ENCODE data around the gene KRTAP16-1. TPM values are rescaled to one million over a fixed set of nuclear protein-coding genes. Genes with fewer than 3 reads are reported as not detected.

KRTAP16-1 gene
- total and polyA plus RNA-seq, 2 donors (not counting 3 experiments of a cell fraction or from before 2014, with no cell fraction given): not detected

DNA sequence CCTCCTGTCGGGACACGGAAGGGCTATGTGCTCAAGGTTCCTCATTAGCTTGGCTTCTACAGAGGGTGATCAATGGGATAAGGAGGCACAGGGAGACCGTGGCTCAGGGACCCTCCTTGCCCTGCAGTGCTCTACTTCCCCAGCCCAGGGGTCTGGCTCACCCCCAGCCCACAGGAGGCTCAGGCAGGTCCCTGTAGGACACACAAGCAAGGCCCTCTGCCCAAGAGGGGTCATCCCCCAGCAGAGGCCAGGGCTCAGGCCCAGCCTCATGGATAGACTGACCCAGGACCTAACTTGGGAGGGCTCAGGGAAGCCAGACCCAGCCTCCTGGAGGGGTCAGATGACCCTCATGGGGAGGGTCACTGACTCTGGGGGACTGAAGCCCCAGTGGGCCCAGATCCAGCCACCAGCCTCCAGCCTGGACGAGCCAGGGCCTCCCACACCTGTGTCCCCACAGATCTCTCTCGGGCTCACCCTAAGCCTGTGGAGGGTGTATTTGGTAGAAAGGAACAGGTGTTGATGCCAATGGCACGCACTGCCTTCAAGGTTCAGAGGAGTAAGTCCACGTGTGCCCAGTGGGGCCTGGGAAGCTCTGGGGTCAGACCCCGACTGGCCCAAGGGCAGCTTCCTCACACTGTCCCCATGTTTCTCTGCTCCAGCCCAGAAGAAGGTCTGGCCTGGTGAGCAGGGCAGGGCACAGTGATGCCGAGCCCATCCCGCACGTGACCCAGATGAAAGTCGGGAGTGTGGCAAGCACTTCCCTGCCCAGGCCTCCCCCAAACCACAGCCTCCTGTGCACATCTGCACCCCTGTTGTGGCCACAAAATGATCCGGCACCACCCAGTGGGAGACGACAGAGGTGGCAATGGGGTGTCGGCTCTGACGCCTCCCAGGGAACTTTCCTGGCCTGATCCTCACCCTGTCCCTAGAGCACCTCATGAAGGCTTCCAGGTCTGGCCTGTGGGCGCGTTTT, 17.4 kb upstream of the KRTAP16-1 start:
- H3K36me3 ChIP-seq (ENCODE audit: control insufficient read depth in 2 of 2, extremely low read depth in 1 of 2, insufficient read depth in 2 of 2, low read length in 2 of 2): no peaks in the 10 kb centered on the region
- dilution Hi-C loops (cut with MboI; ENCODE audit: extremely low pct_ligation_motif_present, low sequenced_read_pairs) (no loop called here), intact Hi-C loops (cut with micrococcal nuclease) (loop anchor here (10.0 kb wide), 1 partner anchor 338 kb away; no protein-coding TSS in a partner anchor)
- POLR2A ChIA-PET: no interaction called here
- H3K9me1 ChIP-seq (replicated peaks; ENCODE audit: control insufficient read depth, extremely low read depth, insufficient read depth, low read length): no peaks in the 10 kb centered on the region
- TF ChIP-seq, protein P1, sequence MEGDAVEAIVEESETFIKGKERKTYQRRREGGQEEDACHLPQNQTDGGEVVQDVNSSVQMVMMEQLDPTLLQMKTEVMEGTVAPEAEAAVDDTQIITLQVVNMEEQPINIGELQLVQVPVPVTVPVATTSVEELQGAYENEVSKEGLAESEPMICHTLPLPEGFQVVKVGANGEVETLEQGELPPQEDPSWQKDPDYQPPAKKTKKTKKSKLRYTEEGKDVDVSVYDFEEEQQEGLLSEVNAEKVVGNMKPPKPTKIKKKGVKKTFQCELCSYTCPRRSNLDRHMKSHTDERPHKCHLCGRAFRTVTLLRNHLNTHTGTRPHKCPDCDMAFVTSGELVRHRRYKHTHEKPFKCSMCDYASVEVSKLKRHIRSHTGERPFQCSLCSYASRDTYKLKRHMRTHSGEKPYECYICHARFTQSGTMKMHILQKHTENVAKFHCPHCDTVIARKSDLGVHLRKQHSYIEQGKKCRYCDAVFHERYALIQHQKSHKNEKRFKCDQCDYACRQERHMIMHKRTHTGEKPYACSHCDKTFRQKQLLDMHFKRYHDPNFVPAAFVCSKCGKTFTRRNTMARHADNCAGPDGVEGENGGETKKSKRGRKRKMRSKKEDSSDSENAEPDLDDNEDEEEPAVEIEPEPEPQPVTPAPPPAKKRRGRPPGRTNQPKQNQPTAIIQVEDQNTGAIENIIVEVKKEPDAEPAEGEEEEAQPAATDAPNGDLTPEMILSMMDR (IDR thresholded peaks at IDR 0.05; ENCODE audit: extremely low read depth in 1 of 2, insufficient read depth in 1 of 2, low read depth in 1 of 2, low read length in 2 of 2): no peak
- TF ChIP-seq POLR2A (IDR thresholded peaks at IDR 0.05; ENCODE audit: low read depth, low read length) (no peak), JUN (IDR thresholded peaks at IDR 0.05; ENCODE audit: borderline replicate concordance, insufficient read depth, insufficient read length, low read depth) (no peak), POLR2AphosphoS5 (IDR thresholded peaks at IDR 0.05; ENCODE audit: insufficient read depth, low read depth, low read length) (no peak), FOS (IDR thresholded peaks at IDR 0.05; ENCODE audit: borderline replicate concordance, insufficient read depth, low read length) (no peak), MYC (IDR thresholded peaks at IDR 0.05; ENCODE audit: low read depth, low read length) (no peak), GATA2 (IDR thresholded peaks at IDR 0.05; ENCODE audit: insufficient read depth, insufficient read length, low read depth, low read length) (no peak), EZH2 (IDR thresholded peaks at IDR 0.05; ENCODE audit: borderline replicate concordance, low read depth, low read length, severe bottlenecking) (no peak)
- TF ChIP-seq, protein P2, sequence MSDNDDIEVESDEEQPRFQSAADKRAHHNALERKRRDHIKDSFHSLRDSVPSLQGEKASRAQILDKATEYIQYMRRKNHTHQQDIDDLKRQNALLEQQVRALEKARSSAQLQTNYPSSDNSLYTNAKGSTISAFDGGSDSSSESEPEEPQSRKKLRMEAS (IDR thresholded peaks at IDR 0.05; ENCODE audit: insufficient read depth, insufficient read length): no peak
- no peak for DNase-seq (ENCODE audit: low read depth, low spot score)
- H3K79me2 ChIP-seq (ENCODE audit: control insufficient read depth, insufficient read depth, low read length): no peaks in the 10 kb centered on the region
- H2AFZ ChIP-seq (ENCODE audit: low read depth, low read length): no peak overlapping the region
- no peaks in the 10 kb centered on the region for H3K4me1 ChIP-seq (ENCODE audit: control insufficient read depth, extremely low read depth, insufficient read depth, low read length)
- no peak overlapping the region for H3K4me2 ChIP-seq (ENCODE audit: insufficient read depth, low read length)
- FAIRE-seq: no peak
- H3K9me3 ChIP-seq (replicated peaks; ENCODE audit: control insufficient read depth, insufficient read depth, low read length): no peaks in the 10 kb centered on the region
- H3K27me3 ChIP-seq (ENCODE audit: control insufficient read depth in 2 of 2, insufficient read depth in 2 of 2, low read length in 2 of 2): no peaks in the 10 kb centered on the region
- H3K4me3 ChIP-seq (replicated peaks in 1 of 3; ENCODE audit: insufficient read depth in 1 of 3, low read depth in 1 of 3, low read length in 3 of 3): no peak overlapping the region
- H3K9ac ChIP-seq (replicated peaks; ENCODE audit: extremely low read depth, insufficient read depth, low read length): no peak overlapping the region
- no peaks in the 10 kb centered on the region for H4K20me1 ChIP-seq (replicated peaks; ENCODE audit: control insufficient read depth, extremely low read depth, insufficient read depth, low read length)
- BruUV-seq (replicated peaks): no TSS peak
- H3K27ac ChIP-seq (ENCODE audit: insufficient read depth, low read depth, low read length): no peak overlapping the region
- CTCF ChIA-PET: interaction anchor here (1.0 kb wide), 1 partner anchor 470 kb away, joined by 3 read pairs; no protein-coding TSS in a partner anchor

Data from endothelial cell of umbilical vein (primary cell).